ENCODE results near the gene EPB41L2. TPM values are rescaled to one million over a fixed set of nuclear protein-coding genes. Genes with fewer than 3 reads are reported as not detected.
A peak's percentile ranks its signal among the peaks of the same experiment; 100 is the strongest.

EPB41L2 gene
- total RNA-seq, 1 donor from 2014 or later: 124 TPM

DNA sequence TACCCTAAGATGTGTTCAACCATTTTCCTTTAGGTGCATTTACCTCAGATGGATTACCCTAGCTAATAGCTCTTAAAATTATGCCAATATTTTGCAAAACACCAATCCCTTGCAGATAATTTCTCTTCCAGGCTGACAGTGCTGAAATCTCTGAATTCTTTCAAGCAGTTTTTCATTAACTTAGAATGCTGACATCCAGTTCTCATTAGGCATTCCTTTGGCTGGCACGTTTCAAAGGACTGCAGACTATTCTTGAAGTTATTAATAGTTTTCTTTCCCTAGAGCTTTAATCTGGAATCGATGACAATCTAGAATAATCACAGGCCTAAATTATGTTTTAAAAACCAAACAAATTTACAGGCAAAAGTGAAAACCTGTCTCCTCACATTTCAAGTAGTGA is 167.5 kb downstream of the EPB41L2 start:
- Histone ChIP-seq H3K9me3 (no peaks in the 10 kb centered on the region), H3K4me1 (no peaks in the 10 kb centered on the region), H3K4me3 (no peak overlapping the region), H3K27ac (no peak overlapping the region), H3K36me3 (peaks cover 27% of the 10 kb centered on the region), H3K27me3 (ENCODE audit: low read depth) (no peaks in the 10 kb centered on the region)
- ATAC-seq (no peak), DNase-seq (no peak)
- TF ChIP-seq, protein P1, sequence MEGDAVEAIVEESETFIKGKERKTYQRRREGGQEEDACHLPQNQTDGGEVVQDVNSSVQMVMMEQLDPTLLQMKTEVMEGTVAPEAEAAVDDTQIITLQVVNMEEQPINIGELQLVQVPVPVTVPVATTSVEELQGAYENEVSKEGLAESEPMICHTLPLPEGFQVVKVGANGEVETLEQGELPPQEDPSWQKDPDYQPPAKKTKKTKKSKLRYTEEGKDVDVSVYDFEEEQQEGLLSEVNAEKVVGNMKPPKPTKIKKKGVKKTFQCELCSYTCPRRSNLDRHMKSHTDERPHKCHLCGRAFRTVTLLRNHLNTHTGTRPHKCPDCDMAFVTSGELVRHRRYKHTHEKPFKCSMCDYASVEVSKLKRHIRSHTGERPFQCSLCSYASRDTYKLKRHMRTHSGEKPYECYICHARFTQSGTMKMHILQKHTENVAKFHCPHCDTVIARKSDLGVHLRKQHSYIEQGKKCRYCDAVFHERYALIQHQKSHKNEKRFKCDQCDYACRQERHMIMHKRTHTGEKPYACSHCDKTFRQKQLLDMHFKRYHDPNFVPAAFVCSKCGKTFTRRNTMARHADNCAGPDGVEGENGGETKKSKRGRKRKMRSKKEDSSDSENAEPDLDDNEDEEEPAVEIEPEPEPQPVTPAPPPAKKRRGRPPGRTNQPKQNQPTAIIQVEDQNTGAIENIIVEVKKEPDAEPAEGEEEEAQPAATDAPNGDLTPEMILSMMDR (IDR thresholded peaks at IDR 0.05): no peak
- intact Hi-C loops (cut with DNase I): no loop called here

DNA sequence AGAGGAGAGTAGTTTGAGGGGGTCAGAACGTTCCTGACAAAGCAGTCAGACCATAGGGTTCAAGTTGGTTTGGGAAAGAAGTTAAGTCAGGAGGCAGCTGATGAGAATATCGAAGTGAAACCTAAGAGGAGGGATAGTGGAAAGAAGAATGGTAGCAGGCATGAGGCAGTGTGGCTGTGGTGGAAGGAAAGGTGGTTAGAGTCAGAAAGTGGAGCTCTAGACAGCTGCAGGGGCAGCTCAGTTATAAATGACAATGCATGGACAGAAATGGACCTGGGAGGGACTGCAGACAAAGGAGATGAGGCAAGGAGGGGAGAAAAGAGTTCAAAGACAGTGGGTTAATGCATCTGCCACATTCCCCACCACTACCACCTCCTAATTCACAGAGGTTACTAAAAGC is 169.3 kb downstream of the EPB41L2 start:
- ATAC-seq (no peak), DNase-seq (no peak)
- Histone ChIP-seq H3K36me3 (peaks cover 24% of the 10 kb centered on the region), H3K27me3 (ENCODE audit: low read depth) (no peaks in the 10 kb centered on the region), H3K27ac (no peak overlapping the region), H3K4me1 (no peaks in the 10 kb centered on the region), H3K4me3 (no peak overlapping the region), H3K9me3 (no peaks in the 10 kb centered on the region)
- TF ChIP-seq, protein P1 (IDR thresholded peaks at IDR 0.05): no peak
- intact Hi-C loops (cut with DNase I): loop anchor here (5.0 kb wide), 1 partner anchor 224 kb away; no protein-coding TSS in a partner anchor

DNA sequence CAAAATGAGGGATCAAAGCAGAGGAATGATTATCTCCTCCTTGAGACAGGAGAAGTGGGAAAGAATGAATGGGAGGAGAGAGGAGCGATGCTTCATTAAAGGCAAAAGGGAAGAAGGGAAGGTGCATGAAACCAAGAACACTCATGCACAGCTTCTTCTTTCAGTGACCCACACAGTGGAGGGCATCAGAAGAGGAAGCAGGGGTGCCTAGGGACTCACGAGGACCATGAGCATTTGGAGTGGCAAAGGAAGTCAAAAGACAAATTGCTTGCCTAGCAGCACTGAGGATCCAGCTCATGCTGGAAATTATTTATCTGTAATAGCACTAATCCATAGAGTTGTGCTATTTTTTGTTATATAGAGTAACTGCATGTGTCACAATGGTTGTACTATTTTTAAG is 169.8 kb downstream of the EPB41L2 start:
- TF ChIP-seq, protein P1 (IDR thresholded peaks at IDR 0.05): no peak
- Histone ChIP-seq H3K4me3 (no peak overlapping the region), H3K4me1 (no peaks in the 10 kb centered on the region), H3K9me3 (no peaks in the 10 kb centered on the region), H3K27ac (no peak overlapping the region), H3K27me3 (ENCODE audit: low read depth) (no peaks in the 10 kb centered on the region), H3K36me3 (peaks cover 24% of the 10 kb centered on the region)
- intact Hi-C loops (cut with DNase I): loop anchor here (5.0 kb wide), 1 partner anchor 224 kb away; no protein-coding TSS in a partner anchor
- DNase-seq (no peak), ATAC-seq (peak in 1 of 2 donors; percentile 47)

DNA sequence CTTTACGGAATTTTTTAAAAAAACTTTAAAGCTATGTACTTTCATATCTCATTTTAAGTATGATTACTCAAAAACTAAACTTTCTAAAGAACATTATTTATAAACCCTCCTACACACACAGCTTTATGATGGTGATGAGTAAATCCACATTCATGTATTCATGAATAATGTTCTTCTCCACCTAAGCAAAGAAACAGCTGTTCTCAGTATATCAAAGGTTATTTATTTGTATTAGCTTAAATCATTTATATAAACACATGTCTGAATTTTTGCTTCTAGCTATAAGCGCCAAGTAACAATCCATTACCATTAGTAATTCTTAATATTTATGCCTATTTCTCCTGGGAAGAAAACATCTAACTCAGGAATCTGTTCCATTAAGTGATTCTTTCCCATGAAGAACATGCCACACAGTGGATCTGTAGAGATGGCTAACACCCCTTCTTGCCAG is 172.5 kb downstream of the EPB41L2 start:
- TF ChIP-seq, protein P1 (IDR thresholded peaks at IDR 0.05): no peak
- intact Hi-C loops (cut with DNase I): loop anchor here (5.0 kb wide), 1 partner anchor 227 kb away; no protein-coding TSS in a partner anchor
- no peaks in the 10 kb centered on the region for H3K27me3 ChIP-seq (ENCODE audit: low read depth)
- H3K27ac ChIP-seq: no peak overlapping the region
- no peak for DNase-seq
- no peaks in the 10 kb centered on the region for H3K4me1 ChIP-seq
- H3K4me3 ChIP-seq: no peak overlapping the region
- no peaks in the 10 kb centered on the region for H3K9me3 ChIP-seq
- no peak for ATAC-seq
- peaks cover 20% of the 10 kb centered on the region for H3K36me3 ChIP-seq

DNA sequence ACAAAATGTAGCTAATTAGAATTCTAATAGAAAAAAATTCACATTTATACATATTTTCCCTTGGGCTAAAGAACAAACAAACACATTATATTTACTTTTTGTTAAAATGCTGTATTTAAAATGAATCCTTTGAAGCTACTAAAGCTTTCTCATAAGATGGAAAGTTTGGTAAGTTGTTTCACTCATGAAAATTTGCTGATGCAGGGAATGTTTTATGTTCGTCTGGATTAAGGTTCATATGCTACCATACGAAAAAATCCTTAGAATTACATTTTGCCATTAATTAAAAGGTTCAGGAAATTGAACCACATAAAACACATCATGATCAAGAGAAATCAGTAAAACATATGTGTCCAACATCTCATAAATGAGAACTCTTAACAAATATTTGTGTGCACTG is 173.6 kb downstream of the EPB41L2 start:
- Histone ChIP-seq H3K36me3 (peaks cover 26% of the 10 kb centered on the region), H3K4me1 (no peaks in the 10 kb centered on the region), H3K9me3 (no peaks in the 10 kb centered on the region), H3K27me3 (ENCODE audit: low read depth) (no peaks in the 10 kb centered on the region), H3K4me3 (no peak overlapping the region), H3K27ac (no peak overlapping the region)
- intact Hi-C loops (cut with DNase I): no loop called here
- ATAC-seq: no peak
- TF ChIP-seq, protein P1 (IDR thresholded peaks at IDR 0.05): no peak
- no peak for DNase-seq
